KMS-11 (cell line): Measurements from ENCODE around the gene AHCY.

ENCODE experiments used
- H2AFZ ChIP-seq: fragments of 200-600 bp; sonication (generic); 2 replicates; pipeline ENCODE4 v1.6.1; 2016; ENCODE audit warnings: antibody characterized with exemption, mixed run types, low read depth
- H3K27ac ChIP-seq: fragments of 200-600 bp; sonication (generic); 2 replicates; pipeline ENCODE4 v1.6.1; 2016; ENCODE audit warnings: mild to moderate bottlenecking, mixed run types
- H3K27me3 ChIP-seq: fragments of 200-600 bp; sonication (generic); 2 replicates; pipeline ENCODE4 v1.6.1; 2017; ENCODE audit warnings: mild to moderate bottlenecking, low read depth, mixed run types, moderate library complexity; ENCODE audit not compliant: insufficient read depth
- H3K36me3 ChIP-seq: fragments of 200-600 bp; sonication (generic); 2 replicates; pipeline ENCODE4 v1.6.1; 2017; ENCODE audit warnings: mild to moderate bottlenecking, mixed run types; ENCODE audit not compliant: insufficient read depth
- H3K4me1 ChIP-seq: fragments of 200-600 bp; sonication (generic); 2 replicates; pipeline ENCODE4 v1.6.1; 2016; ENCODE audit warnings: mild to moderate bottlenecking, low read depth, mixed run types; ENCODE audit not compliant: poor library complexity, severe bottlenecking
- H3K4me2 ChIP-seq: fragments of 200-600 bp; sonication (generic); 2 replicates; pipeline ENCODE4 v1.7.0; 2016; ENCODE audit warnings: mild to moderate bottlenecking, mixed run types
- H3K4me3 ChIP-seq: fragments of 200-600 bp; sonication (generic); IDR thresholded peaks from 2 replicates; pipeline ENCODE4 v1.6.1; 2017; ENCODE audit warnings: low read depth, low read length, mixed read lengths; ENCODE audit not compliant: insufficient read depth
- H3K79me2 ChIP-seq: fragments of 200-600 bp; sonication (generic); 2 replicates; pipeline ENCODE4 v1.6.1; 2016; ENCODE audit warnings: low read depth, mixed run types; ENCODE audit not compliant: insufficient read depth
- H3K9ac ChIP-seq: fragments of 200-600 bp; sonication (generic); 2 replicates; pipeline ENCODE4 v1.6.1; 2016; ENCODE audit warnings: mild to moderate bottlenecking, mixed run types
- H4K20me1 ChIP-seq: fragments of 200-600 bp; sonication (generic); 2 replicates; pipeline ENCODE4 v1.6.1; 2016; ENCODE audit warnings: mild to moderate bottlenecking, mixed run types; ENCODE audit not compliant: insufficient read depth
- TF ChIP-seq, protein P1 (sequence below): fragments of 200-600 bp; sonication (generic); conservative IDR thresholded peaks from 2 replicates; pipeline ENCODE4 v1.6.1; 2017; ENCODE audit warnings: low read depth, mild to moderate bottlenecking, antibody characterized with exemption, low read length, moderate library complexity, mixed read lengths

Gene AHCY

DNA sequence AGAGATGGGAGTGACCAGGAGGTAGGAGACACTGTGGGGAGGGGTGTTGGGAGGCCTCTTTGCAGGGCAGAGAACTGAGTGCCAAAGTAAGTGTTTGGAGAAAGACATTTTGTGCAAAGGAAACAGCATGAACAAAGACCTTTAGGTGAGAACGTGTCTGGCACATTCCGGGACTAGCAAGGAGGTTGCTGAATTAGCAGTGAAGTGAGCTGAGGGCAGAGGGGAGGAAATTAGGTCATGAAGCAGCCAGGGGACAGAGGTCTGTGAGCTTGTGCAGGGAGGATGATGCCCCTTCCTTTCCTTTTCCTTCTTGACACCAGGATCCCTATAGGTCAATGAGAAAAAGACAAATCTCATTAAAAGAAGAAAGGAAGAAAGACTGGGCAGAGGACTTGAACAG, 21.4 kb upstream of the AHCY start:
- H3K27me3 ChIP-seq: no peaks in the 10 kb centered on the region
- no peak overlapping the region for H3K9ac ChIP-seq
- no peak overlapping the region for H3K27ac ChIP-seq
- peak overlapping the region; percentile 38; the same call in 1 of the 2 replicates for H3K4me2 ChIP-seq
- no peak overlapping the region for H3K4me3 ChIP-seq
- peak overlapping the region; percentile 50 for H2AFZ ChIP-seq
- no peaks in the 10 kb centered on the region for H3K79me2 ChIP-seq
- H3K36me3 ChIP-seq: no peaks in the 10 kb centered on the region
- H4K20me1 ChIP-seq: no peaks in the 10 kb centered on the region
- TF ChIP-seq, protein P1, sequence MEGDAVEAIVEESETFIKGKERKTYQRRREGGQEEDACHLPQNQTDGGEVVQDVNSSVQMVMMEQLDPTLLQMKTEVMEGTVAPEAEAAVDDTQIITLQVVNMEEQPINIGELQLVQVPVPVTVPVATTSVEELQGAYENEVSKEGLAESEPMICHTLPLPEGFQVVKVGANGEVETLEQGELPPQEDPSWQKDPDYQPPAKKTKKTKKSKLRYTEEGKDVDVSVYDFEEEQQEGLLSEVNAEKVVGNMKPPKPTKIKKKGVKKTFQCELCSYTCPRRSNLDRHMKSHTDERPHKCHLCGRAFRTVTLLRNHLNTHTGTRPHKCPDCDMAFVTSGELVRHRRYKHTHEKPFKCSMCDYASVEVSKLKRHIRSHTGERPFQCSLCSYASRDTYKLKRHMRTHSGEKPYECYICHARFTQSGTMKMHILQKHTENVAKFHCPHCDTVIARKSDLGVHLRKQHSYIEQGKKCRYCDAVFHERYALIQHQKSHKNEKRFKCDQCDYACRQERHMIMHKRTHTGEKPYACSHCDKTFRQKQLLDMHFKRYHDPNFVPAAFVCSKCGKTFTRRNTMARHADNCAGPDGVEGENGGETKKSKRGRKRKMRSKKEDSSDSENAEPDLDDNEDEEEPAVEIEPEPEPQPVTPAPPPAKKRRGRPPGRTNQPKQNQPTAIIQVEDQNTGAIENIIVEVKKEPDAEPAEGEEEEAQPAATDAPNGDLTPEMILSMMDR: no peak
- peaks cover 15% of the 10 kb centered on the region for H3K4me1 ChIP-seq

GRCh38 chr20:34322267-34323105, 19.3 kb upstream of the AHCY start:
- no peaks in the 10 kb centered on the region for H3K79me2 ChIP-seq
- H3K27ac ChIP-seq: no peak overlapping the region
- no peaks in the 10 kb centered on the region for H4K20me1 ChIP-seq
- H3K27me3 ChIP-seq: no peaks in the 10 kb centered on the region
- no peak overlapping the region for H3K4me2 ChIP-seq
- H3K4me3 ChIP-seq: no peak overlapping the region
- peaks cover 15% of the 10 kb centered on the region for H3K4me1 ChIP-seq
- no peak overlapping the region for H2AFZ ChIP-seq
- H3K9ac ChIP-seq: no peak overlapping the region
- no peaks in the 10 kb centered on the region for H3K36me3 ChIP-seq
- TF ChIP-seq, protein P1: no peak

DNA sequence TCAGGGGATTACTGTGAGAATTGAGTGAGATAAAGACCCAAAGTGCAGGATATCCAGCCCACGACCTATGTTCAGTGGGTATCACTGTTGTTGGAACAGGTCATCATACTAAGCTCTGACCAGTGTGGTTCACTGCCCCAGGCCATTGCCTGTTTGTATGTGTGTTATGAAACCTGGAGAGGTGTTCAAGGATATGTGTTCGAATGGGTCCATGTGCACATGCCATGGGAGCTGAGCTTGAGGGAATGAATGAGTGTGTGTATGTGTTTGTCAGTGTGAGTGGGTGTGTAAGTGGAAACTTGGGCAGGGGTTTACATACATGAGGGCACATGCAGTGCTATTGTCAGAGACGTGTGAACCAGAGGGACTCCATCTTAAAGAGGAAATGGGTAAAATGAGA, 17.7 kb upstream of the AHCY start:
- Histone ChIP-seq H3K9ac (no peak overlapping the region), H3K79me2 (no peaks in the 10 kb centered on the region), H3K27ac (no peak overlapping the region), H3K4me3 (no peak overlapping the region), H4K20me1 (no peaks in the 10 kb centered on the region), H3K4me1 (peaks cover 15% of the 10 kb centered on the region), H3K36me3 (no peaks in the 10 kb centered on the region), H2AFZ (no peak overlapping the region), H3K27me3 (no peaks in the 10 kb centered on the region), H3K4me2 (no peak overlapping the region)
- TF ChIP-seq, protein P1: no peak

GRCh38 chr20:34318609-34319443, 15.7 kb upstream of the AHCY start:
- H3K4me3 ChIP-seq: no peak overlapping the region
- H4K20me1 ChIP-seq: no peaks in the 10 kb centered on the region
- no peaks in the 10 kb centered on the region for H3K79me2 ChIP-seq
- H3K27me3 ChIP-seq: no peaks in the 10 kb centered on the region
- H3K4me1 ChIP-seq: peaks cover 6% of the 10 kb centered on the region
- TF ChIP-seq, protein P1: no peak
- no peak overlapping the region for H3K4me2 ChIP-seq
- no peaks in the 10 kb centered on the region for H3K36me3 ChIP-seq
- H3K27ac ChIP-seq: no peak overlapping the region
- H3K9ac ChIP-seq: no peak overlapping the region
- no peak overlapping the region for H2AFZ ChIP-seq
